Breast epithelium (tissue), 4 donors: ENCODE measurements around the gene PDLIM5. TPM values are rescaled to one million over a fixed set of nuclear protein-coding genes. Genes with fewer than 3 reads are reported as not detected.
"Not testable (repeated sequence)": the region's sequence is repeated elsewhere in the genome, so short reads cannot be mapped to it uniquely, and the experiment has no call there.

Experiments used
- DNase-seq, 2 donors: peaks; one replicate each; pipeline ENCODE4 v3.0.0-alpha.2; 2019; ENCODE audit warnings: low spot score in 2 of 2
- H3K27ac ChIP-seq, 2 donors: fragments of 200-600 bp; sonication (generic) in 1 of 2; one replicate each; pipeline ENCODE4 v1.5.1; 2016 to 2019; ENCODE audit warnings: mild to moderate bottlenecking in 1 of 2
- H3K27me3 ChIP-seq, 2 donors: fragments of 200-600 bp; sonication (generic) in 1 of 2; one replicate each; pipeline versions ENCODE4 v1.5.1 to v1.6.0; 2017 to 2019; ENCODE audit warnings: control low read depth in 1 of 2, mild to moderate bottlenecking in 1 of 2
- H3K36me3 ChIP-seq: fragments of 200-600 bp; one replicate; pipeline ENCODE4 v1.5.1; 2019
- H3K4me1 ChIP-seq, 2 donors: fragments of 200-600 bp; sonication (generic); one replicate each; pipeline ENCODE4 v1.5.1; 2016 to 2019; ENCODE audit warnings: control low read depth in 1 of 2
- H3K4me3 ChIP-seq, 3 donors: fragments of 200-600 bp; sonication (generic); 1 replicate in 2 of 3; 2 replicates in 1 of 3; pipeline ENCODE4 v1.5.1; 2016 to 2019; ENCODE audit warnings: mild to moderate bottlenecking in 3 of 3, moderate library complexity in 2 of 3
- H3K9me3 ChIP-seq, 2 donors: fragments of 200-600 bp; sonication (generic) in 1 of 2; one replicate each; pipeline ENCODE4 v1.5.1; 2016 to 2019; ENCODE audit warnings: control low read depth in 1 of 2
- POLR2A ChIP-seq: fragments of 450-650 bp; IDR thresholded peaks from one replicate; pipeline ENCODE4 v1.6.1; 2016; ENCODE audit warnings: antibody characterized with exemption, mild to moderate bottlenecking, moderate library complexity
- POLR2AphosphoS5 ChIP-seq, 3 donors: sonication (generic); formaldehyde crosslinking; IDR thresholded peaks; one replicate each; pipeline ENCODE4 v1.6.1; 2017; ENCODE audit warnings: antibody characterized with exemption in 3 of 3
- intact Hi-C: fragments of 100-400 bp; cut with DNase I; formaldehyde crosslinking; loops from one replicate; pipeline ENCODE4 v1.15.1; 2023; ENCODE audit warnings: low total_unique reads
- total RNA-seq, 3 donors: library from RNA; depleted of rRNA; stranded (reverse); fragments of >200 nt; gene quantifications; one replicate each; pipeline ENCODE4 v1.1.0, GENCODE V29; 2016
- TF ChIP-seq, protein P1 (sequence below), 3 donors: fragments of 450-650 bp; IDR thresholded peaks; one replicate each; pipeline ENCODE4 v1.5.1; 2016 to 2017; ENCODE audit warnings: antibody characterized with exemption in 3 of 3, mild to moderate bottlenecking in 3 of 3, moderate library complexity in 3 of 3

PDLIM5 gene
- total RNA-seq, 3 donors from 2014 or later, result 120 to 263 (median 158) TPM

DNA sequence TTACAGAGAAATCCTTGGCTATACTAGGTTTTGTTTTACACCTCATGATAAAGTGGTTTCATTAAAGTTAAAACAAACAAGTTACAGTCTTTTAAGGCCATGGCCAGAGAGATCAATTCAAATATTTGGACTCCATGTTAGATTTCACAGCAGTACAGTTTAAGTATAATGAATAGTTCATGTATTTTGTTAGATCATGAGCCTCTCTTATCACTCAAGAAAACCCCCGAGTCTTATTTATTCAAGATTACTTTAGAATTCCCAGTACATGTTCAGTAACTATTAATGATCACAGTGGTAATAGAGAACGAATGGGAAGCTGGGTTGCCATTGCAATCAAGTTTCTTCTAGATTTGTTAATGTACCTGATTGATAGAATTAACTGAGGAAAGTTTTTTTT lies 15.2 kb downstream of the PDLIM5 start:
- H3K4me1 ChIP-seq, result no peaks in the 10 kb centered on the region
- TF ChIP-seq POLR2A (no peak), POLR2AphosphoS5 (IDR thresholded peaks at IDR 0.05) (no peak)
- TF ChIP-seq, protein P1, sequence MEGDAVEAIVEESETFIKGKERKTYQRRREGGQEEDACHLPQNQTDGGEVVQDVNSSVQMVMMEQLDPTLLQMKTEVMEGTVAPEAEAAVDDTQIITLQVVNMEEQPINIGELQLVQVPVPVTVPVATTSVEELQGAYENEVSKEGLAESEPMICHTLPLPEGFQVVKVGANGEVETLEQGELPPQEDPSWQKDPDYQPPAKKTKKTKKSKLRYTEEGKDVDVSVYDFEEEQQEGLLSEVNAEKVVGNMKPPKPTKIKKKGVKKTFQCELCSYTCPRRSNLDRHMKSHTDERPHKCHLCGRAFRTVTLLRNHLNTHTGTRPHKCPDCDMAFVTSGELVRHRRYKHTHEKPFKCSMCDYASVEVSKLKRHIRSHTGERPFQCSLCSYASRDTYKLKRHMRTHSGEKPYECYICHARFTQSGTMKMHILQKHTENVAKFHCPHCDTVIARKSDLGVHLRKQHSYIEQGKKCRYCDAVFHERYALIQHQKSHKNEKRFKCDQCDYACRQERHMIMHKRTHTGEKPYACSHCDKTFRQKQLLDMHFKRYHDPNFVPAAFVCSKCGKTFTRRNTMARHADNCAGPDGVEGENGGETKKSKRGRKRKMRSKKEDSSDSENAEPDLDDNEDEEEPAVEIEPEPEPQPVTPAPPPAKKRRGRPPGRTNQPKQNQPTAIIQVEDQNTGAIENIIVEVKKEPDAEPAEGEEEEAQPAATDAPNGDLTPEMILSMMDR (IDR thresholded peaks at IDR 0.05), result no peak

DNA sequence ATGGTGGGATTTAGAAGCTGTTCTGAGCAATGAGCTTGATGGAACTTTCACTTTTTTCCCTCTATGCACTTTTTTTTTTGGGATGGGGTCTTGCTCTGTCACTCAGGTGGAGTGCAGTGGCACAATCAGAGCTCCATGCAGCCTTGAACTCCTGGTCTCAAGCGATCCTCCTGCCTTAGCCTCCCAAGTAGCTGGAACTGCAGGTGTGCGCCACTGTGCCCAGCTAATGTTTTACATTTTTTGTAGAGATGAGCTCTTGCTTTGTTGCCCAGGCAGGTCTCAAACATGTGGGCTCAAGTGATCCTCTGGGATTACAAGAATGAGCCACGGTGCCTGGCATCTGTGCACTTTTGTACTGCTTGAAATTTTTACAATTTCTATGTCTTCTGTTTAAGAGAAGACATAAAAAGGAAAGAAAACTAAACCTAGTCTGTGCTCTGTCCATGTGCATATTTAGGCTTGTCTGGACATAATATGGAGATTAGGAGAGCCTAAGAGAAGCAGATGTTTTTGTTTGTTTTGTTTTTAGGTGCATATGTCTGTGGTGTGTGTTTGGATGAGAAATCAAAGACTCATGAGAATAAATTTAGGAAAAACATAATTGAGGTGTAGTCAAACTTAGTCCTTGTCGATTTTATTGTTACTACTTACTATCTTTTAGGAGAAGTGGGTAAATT lies 16.5 kb downstream of the PDLIM5 start:
- H3K36me3 ChIP-seq, result no peaks in the 10 kb centered on the region
- no peak overlapping the region for H3K27ac ChIP-seq
- no peak for TF ChIP-seq POLR2A
- TF ChIP-seq POLR2AphosphoS5 (IDR thresholded peaks at IDR 0.05), result no peak
- intact Hi-C loops, result no loop called here
- H3K9me3 ChIP-seq, result no peaks in the 10 kb centered on the region
- no peak overlapping the region for H3K4me3 ChIP-seq
- H3K4me1 ChIP-seq, result peaks cover 0 to 4% of the 10 kb centered on the region in 2 donors
- no peak for DNase-seq
- H3K27me3 ChIP-seq, result no peaks in the 10 kb centered on the region

More for the DNA sequence above, 15.2 kb downstream of the PDLIM5 start:
- no peak overlapping the region for H3K27ac ChIP-seq
- intact Hi-C loops, result no loop called here
- DNase-seq, result no peak
- H3K27me3 ChIP-seq, result no peaks in the 10 kb centered on the region
- H3K36me3 ChIP-seq, result no peaks in the 10 kb centered on the region
- no peaks in the 10 kb centered on the region for H3K9me3 ChIP-seq
- H3K4me3 ChIP-seq, result no peak overlapping the region

DNA sequence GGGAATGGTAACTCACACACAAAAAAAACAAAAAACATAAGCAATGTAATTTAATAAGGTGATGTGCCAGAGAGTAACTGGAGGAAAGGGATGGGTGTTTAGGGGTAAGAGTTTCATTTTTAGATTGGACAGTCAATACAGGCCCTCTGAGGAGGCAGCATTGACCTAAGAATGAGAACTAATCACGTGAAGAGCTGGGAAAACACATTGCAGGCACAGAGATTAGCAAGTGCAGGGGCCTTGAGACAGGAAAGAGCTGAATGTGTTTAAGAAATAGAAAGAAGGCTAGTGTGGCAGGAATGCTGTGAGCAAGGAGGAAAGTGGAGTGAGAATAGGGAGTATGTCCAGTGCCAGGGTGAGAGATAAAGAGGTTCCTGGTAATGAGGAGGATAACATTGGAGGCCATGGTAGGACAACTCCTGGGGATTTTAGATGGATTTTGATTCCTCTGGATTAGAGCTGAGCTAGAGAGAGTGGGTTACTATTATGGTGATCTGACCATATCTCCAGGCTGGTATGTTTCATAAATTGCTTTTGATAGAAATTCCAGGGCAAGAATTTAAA lies 17.6 kb downstream of the PDLIM5 start:
- Histone ChIP-seq H3K4me3 (no peak overlapping the region), H3K27me3 (no peaks in the 10 kb centered on the region), H3K27ac (no peak overlapping the region), H3K36me3 (no peaks in the 10 kb centered on the region), H3K9me3 (no peaks in the 10 kb centered on the region), H3K4me1 (peaks cover 0 to 4% of the 10 kb centered on the region in 2 donors)
- no peak for DNase-seq
- TF ChIP-seq, protein P1 (IDR thresholded peaks at IDR 0.05), result no peak
- TF ChIP-seq POLR2AphosphoS5 (IDR thresholded peaks at IDR 0.05), result no peak
- no peak for TF ChIP-seq POLR2A
- intact Hi-C loops, result no loop called here

GRCh38 chr4:94470132-94470531 lies 18.4 kb downstream of the PDLIM5 start:
- DNase-seq, result no peak
- H3K4me1 ChIP-seq, result peaks cover 0 to 4% of the 10 kb centered on the region in 2 donors
- H3K4me3 ChIP-seq, result no peak overlapping the region
- no peaks in the 10 kb centered on the region for H3K9me3 ChIP-seq
- H3K36me3 ChIP-seq, result no peaks in the 10 kb centered on the region
- intact Hi-C loops, result no loop called here
- no peak for TF ChIP-seq POLR2A
- no peak for TF ChIP-seq POLR2AphosphoS5 (IDR thresholded peaks at IDR 0.05)
- TF ChIP-seq, protein P1 (IDR thresholded peaks at IDR 0.05), result no peak
- H3K27me3 ChIP-seq, result no peaks in the 10 kb centered on the region
- no peak overlapping the region for H3K27ac ChIP-seq

- H3K27ac ChIP-seq, H3K27me3 ChIP-seq, DNase-seq, intact Hi-C loops, H3K4me3 ChIP-seq, H3K4me1 ChIP-seq, H3K36me3 ChIP-seq, H3K9me3 ChIP-seq: not testable (repeated sequence)
These were observed 19.0 kb downstream of the PDLIM5 start for GRCh38 chr4:94470782-94471181.

- H3K27ac ChIP-seq, result peak overlapping the region in 1 of 2 donors; percentile 34
- H3K4me3 ChIP-seq, result no peak overlapping the region
- H3K36me3 ChIP-seq, result no peaks in the 10 kb centered on the region
- TF ChIP-seq, protein P1 (IDR thresholded peaks at IDR 0.05), result no peak
- TF ChIP-seq POLR2AphosphoS5 (IDR thresholded peaks at IDR 0.05) (no peak), POLR2A (no peak)
- no peaks in the 10 kb centered on the region for H3K9me3 ChIP-seq
- H3K4me1 ChIP-seq, result peaks cover 0 to 4% of the 10 kb centered on the region in 2 donors
- intact Hi-C loops, result no loop called here
- no peak for DNase-seq
- no peaks in the 10 kb centered on the region for H3K27me3 ChIP-seq
These were observed 20.5 kb downstream of the PDLIM5 start for GRCh38 chr4:94472056-94472826.
